HEK293 (cell line): ENCODE data around the gene AJM1.
"Not testable (repeated sequence)": the region's sequence is repeated elsewhere in the genome, so short reads cannot be mapped to it uniquely, and the experiment has no call there.

Experiments
- CTCF ChIA-PET: fragments of 350-600 bp; formaldehyde crosslinking; extraction: SDS; loops from one replicate; lab custom pipeline; 2021; ENCODE audit warnings: antibody characterized with exemption; lab: Yijun Ruan, JAX
- POLR2A ChIA-PET: fragments of 300-600 bp; formaldehyde crosslinking; extraction: SDS; loops from one replicate; lab custom pipeline; 2020; ENCODE audit warnings: antibody characterized with exemption, inconsistent platforms; lab: Yijun Ruan, JAX
- H3K27ac ChIP-seq: fragments of 200-500 bp; sonication (Bioruptor generic); 2 replicates; pipeline ENCODE4 v1.5.1; 2014; ENCODE audit warnings: low read depth, low read length, control low read depth, inconsistent platforms; ENCODE audit errors: extremely low read depth
- H3K36me3 ChIP-seq, 2 experiments: fragments of 200-500 bp in 1 of 2; sonication (Bioruptor generic) in 1 of 2; 1 replicate in 1 of 2; 2 replicates in 1 of 2; pipeline ENCODE4 v1.5.1; 2014 to 2017; ENCODE audit warnings: inconsistent platforms in 2 of 2, low read length in 2 of 2; ENCODE audit not compliant: control insufficient read depth in 2 of 2, insufficient read depth in 1 of 2
- H3K4me1 ChIP-seq: fragments of 200-500 bp; sonication (Bioruptor generic); 2 replicates; pipeline ENCODE4 v1.5.1; 2014; ENCODE audit warnings: mild to moderate bottlenecking, low read length, inconsistent platforms; ENCODE audit not compliant: control insufficient read depth, insufficient read depth
- H3K4me3 ChIP-seq: 2 replicates; pipeline ENCODE4 v1.5.1; 2011; ENCODE audit warnings: low read depth, mild to moderate bottlenecking, control low read depth, low read length, moderate library complexity
- H3K9me3 ChIP-seq: fragments of 200-500 bp; sonication (Bioruptor generic); 2 replicates; pipeline ENCODE4 v1.5.1; 2014; ENCODE audit warnings: low read depth, low read length, inconsistent platforms; ENCODE audit not compliant: control insufficient read depth, insufficient read depth
- MZF1 ChIP-seq: fragments of 450-650 bp; formaldehyde crosslinking; IDR thresholded peaks from 2 replicates; pipeline ENCODE4 v1.5.1; 2017; ENCODE audit warnings: missing biosample characterization, missing genetic modification characterization, borderline replicate concordance
- REPIN1 ChIP-seq: fragments of 450-650 bp; formaldehyde crosslinking; IDR thresholded peaks from 2 replicates; pipeline ENCODE4 v1.5.1; 2017; ENCODE audit warnings: missing biosample characterization, missing genetic modification characterization, low read depth
- SCRT1 ChIP-seq: fragments of 450-650 bp; formaldehyde crosslinking; IDR thresholded peaks from 2 replicates; pipeline ENCODE4 v1.5.1; 2016; ENCODE audit warnings: missing biosample characterization, missing genetic modification characterization, borderline replicate concordance
- SCRT2 ChIP-seq: fragments of 450-650 bp; formaldehyde crosslinking; IDR thresholded peaks from 2 replicates; pipeline ENCODE4 v1.5.1; 2016; ENCODE audit warnings: missing biosample characterization, missing genetic modification characterization
- YY2 ChIP-seq: fragments of 450-650 bp; formaldehyde crosslinking; IDR thresholded peaks from 2 replicates; pipeline ENCODE4 v1.5.1; 2016; ENCODE audit warnings: missing biosample characterization, missing genetic modification characterization
- ZFP69B ChIP-seq: fragments of 450-650 bp; formaldehyde crosslinking; IDR thresholded peaks from 2 replicates; pipeline ENCODE4 v1.5.1; 2016; ENCODE audit warnings: missing biosample characterization, missing genetic modification characterization
- ZNF112 ChIP-seq: fragments of 450-650 bp; formaldehyde crosslinking; IDR thresholded peaks from 2 replicates; pipeline ENCODE4 v1.5.0; 2017; ENCODE audit warnings: missing biosample characterization, missing genetic modification characterization
- ZNF146 ChIP-seq: fragments of 450-650 bp; formaldehyde crosslinking; IDR thresholded peaks from 2 replicates; pipeline ENCODE4 v1.5.1; 2016; ENCODE audit warnings: missing biosample characterization, missing genetic modification characterization
- ZNF169 ChIP-seq: fragments of 450-650 bp; formaldehyde crosslinking; IDR thresholded peaks from 2 replicates; pipeline ENCODE4 v1.5.1; 2016; ENCODE audit warnings: missing biosample characterization, missing genetic modification characterization
- ZNF23 ChIP-seq: fragments of 450-650 bp; formaldehyde crosslinking; IDR thresholded peaks from 2 replicates; pipeline ENCODE4 v1.5.1; 2016; ENCODE audit warnings: missing biosample characterization, missing genetic modification characterization, borderline replicate concordance
- ZNF248 ChIP-seq: fragments of 450-650 bp; formaldehyde crosslinking; IDR thresholded peaks from 2 replicates; pipeline ENCODE4 v1.5.1; 2017; ENCODE audit warnings: missing biosample characterization, missing genetic modification characterization
- ZNF302 ChIP-seq: fragments of 450-650 bp; formaldehyde crosslinking; IDR thresholded peaks from 2 replicates; pipeline ENCODE4 v1.5.1; 2016; ENCODE audit warnings: missing biosample characterization, missing genetic modification characterization, low read depth
- ZNF404 ChIP-seq: fragments of 450-650 bp; formaldehyde crosslinking; IDR thresholded peaks from 2 replicates; pipeline ENCODE4 v1.5.1; 2017; ENCODE audit warnings: missing biosample characterization, missing genetic modification characterization
- ZNF529 ChIP-seq: fragments of 450-650 bp; formaldehyde crosslinking; IDR thresholded peaks from 2 replicates; pipeline ENCODE4 v1.5.1; 2017; ENCODE audit warnings: missing genetic modification characterization, missing biosample characterization; ENCODE audit not compliant: insufficient replicate concordance
- ZNF621 ChIP-seq: fragments of 450-650 bp; formaldehyde crosslinking; IDR thresholded peaks from 2 replicates; pipeline ENCODE4 v1.5.1; 2017; ENCODE audit warnings: missing biosample characterization, missing genetic modification characterization
- ZNF623 ChIP-seq: fragments of 450-650 bp; formaldehyde crosslinking; IDR thresholded peaks from 2 replicates; pipeline ENCODE4 v1.5.1; 2016; ENCODE audit warnings: missing biosample characterization, missing genetic modification characterization
- ZNF626 ChIP-seq: fragments of 450-650 bp; sonication (Bioruptor Pico); formaldehyde crosslinking; IDR thresholded peaks from 2 replicates; pipeline ENCODE4 v1.5.1; 2018; ENCODE audit warnings: missing biosample characterization, missing genetic modification characterization, inconsistent platforms
- ZNF658 ChIP-seq: fragments of 450-650 bp; formaldehyde crosslinking; IDR thresholded peaks from 2 replicates; pipeline ENCODE4; 2016; ENCODE audit warnings: missing biosample characterization, missing genetic modification characterization
- ZNF670 ChIP-seq: fragments of 450-650 bp; formaldehyde crosslinking; IDR thresholded peaks from 2 replicates; pipeline ENCODE4 v1.5.1; 2016; ENCODE audit warnings: missing biosample characterization, missing genetic modification characterization, low read depth
- ZSCAN30 ChIP-seq: fragments of 450-650 bp; IDR thresholded peaks from 2 replicates; pipeline ENCODE4 v1.5.1; 2018; ENCODE audit warnings: missing biosample characterization, mild to moderate bottlenecking, missing genetic modification characterization, moderate library complexity
- TF ChIP-seq, protein P1 (sequence below): fragments of 450-650 bp; IDR thresholded peaks from 2 replicates; pipeline ENCODE4 v1.5.1; 2018; ENCODE audit warnings: missing biosample characterization, mild to moderate bottlenecking, missing genetic modification characterization
- TF ChIP-seq, protein P2 (sequence below): fragments of 450-650 bp; formaldehyde crosslinking; IDR thresholded peaks from 2 replicates; pipeline ENCODE4 v1.5.1; 2016; ENCODE audit warnings: missing biosample characterization, missing genetic modification characterization

The AJM1 gene

DNA sequence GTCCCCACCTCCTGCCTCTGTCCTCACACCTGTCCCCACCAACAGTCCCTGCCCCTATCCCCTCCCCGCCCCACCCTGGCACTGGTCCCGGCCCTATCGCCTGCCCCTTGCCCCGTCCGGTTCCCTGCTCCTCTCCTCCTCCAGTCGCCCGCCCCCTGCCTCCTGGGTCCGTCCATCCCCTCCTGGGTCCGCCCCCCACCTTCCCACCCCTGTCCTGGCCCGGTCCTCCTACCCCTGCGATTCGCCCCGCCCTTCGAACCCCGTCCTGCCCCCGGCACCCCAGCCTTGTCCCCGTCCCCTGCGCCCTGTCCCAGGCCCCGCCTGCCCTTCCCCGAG, 23.5 kb downstream of the AJM1 start:
- Histone ChIP-seq H3K27ac (peak overlapping the region; percentile 74), H3K4me3 (peak overlapping the region; percentile 87), H3K36me3 (peaks cover 0 to 43% of the 10 kb centered on the region in 2 experiments; a peak in 2 of 3 replicates), H3K9me3 (no peaks in the 10 kb centered on the region), H3K4me1 (no peaks in the 10 kb centered on the region)
- TF ChIP-seq ZNF529 (no peak), ZSCAN30 (tag by site-specific recombination) (no peak), MZF1 (tag by site-specific recombination) (no peak), ZNF621 (tag by site-specific recombination) (no peak), ZNF626 (tag by site-specific recombination) (no peak), ZNF404 (tag by site-specific recombination) (no peak), ZNF302 (tag by site-specific recombination) (no peak), ZNF623 (tag by site-specific recombination) (no peak), ZNF670 (no peak), YY2 (no peak), ZNF169 (no peak), ZNF112 (tag by site-specific recombination) (no peak), ZNF248 (tag by site-specific recombination) (no peak), ZNF658 (tag by site-specific recombination) (no peak)
- TF ChIP-seq, protein P1, sequence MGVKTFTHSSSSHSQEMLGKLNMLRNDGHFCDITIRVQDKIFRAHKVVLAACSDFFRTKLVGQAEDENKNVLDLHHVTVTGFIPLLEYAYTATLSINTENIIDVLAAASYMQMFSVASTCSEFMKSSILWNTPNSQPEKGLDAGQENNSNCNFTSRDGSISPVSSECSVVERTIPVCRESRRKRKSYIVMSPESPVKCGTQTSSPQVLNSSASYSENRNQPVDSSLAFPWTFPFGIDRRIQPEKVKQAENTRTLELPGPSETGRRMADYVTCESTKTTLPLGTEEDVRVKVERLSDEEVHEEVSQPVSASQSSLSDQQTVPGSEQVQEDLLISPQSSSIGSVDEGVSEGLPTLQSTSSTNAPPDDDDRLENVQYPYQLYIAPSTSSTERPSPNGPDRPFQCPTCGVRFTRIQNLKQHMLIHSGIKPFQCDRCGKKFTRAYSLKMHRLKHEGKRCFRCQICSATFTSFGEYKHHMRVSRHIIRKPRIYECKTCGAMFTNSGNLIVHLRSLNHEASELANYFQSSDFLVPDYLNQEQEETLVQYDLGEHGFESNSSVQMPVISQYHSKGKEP (tag by site-specific recombination): no peak
- TF ChIP-seq, protein P2, sequence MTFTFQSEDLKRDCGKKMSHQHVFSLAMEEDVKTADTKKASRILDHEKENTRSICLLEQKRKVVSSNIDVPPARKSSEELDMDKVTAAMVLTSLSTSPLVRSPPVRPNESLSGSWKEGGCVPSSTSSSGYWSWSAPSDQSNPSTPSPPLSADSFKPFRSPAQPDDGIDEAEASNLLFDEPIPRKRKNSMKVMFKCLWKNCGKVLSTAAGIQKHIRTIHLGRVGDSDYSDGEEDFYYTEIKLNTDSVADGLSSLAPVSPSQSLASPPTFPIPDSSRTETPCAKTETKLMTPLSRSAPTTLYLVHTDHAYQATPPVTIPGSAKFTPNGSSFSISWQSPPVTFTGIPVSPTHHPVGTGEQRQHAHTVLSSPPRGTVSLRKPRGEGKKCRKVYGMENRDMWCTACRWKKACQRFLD (tag by site-specific recombination): no peak
- ChIA-PET POLR2A (interaction anchor here (0.7 to 3.4 kb wide), 7 partner anchors 9 to 112 kb away, joined by 3 to 15 read pairs (median 5); partner anchors contain the start of gene TRAF2), CTCF (no interaction called here)

DNA sequence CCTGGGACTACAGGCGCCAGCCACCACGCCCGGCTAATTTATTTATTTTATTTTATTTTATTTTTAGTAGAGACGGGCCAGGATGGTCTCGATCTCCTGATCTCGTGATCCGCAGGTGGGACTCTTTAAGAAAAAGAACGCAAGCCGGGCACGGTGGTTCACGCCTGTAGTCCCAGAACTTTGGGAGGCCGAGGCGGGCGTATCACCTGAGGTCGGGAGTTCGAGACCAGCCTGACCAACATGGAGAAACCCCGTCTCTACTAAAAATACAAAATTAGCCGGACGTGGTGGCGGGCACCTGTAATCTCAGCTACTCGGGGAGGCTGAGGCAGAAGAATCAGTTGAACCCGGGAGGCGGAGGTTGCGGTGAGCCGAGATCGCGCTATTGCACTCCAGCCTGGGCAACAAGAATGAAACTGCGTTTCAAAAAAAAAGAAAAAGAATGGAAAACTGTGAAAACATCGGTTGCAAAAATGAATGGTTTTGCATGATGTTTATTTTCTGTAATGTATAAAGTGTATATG, 24.7 kb downstream of the AJM1 start:
- H3K4me3 ChIP-seq, CTCF ChIA-PET, H3K9me3 ChIP-seq: not testable (repeated sequence)
- POLR2A ChIA-PET: interaction anchor here (0.7 to 3.4 kb wide), 2 partner anchors 19 to 127 kb away, joined by 4 to 15 read pairs; partner anchors contain the start of gene TRAF2
- TF ChIP-seq SCRT2 (tag by site-specific recombination) (peak; percentile 65), SCRT1 (peak; percentile 45; the same call in 1 of the 2 replicates)
- TF ChIP-seq, all 188 proteins: peak for 2; not testable (repeated sequence) for 186
- not testable (repeated sequence) for H3K27ac ChIP-seq, H3K4me1 ChIP-seq
- H3K36me3 ChIP-seq: peaks cover 0 to 31% of the 10 kb centered on the region in 2 experiments; a peak in 2 of 3 replicates

DNA sequence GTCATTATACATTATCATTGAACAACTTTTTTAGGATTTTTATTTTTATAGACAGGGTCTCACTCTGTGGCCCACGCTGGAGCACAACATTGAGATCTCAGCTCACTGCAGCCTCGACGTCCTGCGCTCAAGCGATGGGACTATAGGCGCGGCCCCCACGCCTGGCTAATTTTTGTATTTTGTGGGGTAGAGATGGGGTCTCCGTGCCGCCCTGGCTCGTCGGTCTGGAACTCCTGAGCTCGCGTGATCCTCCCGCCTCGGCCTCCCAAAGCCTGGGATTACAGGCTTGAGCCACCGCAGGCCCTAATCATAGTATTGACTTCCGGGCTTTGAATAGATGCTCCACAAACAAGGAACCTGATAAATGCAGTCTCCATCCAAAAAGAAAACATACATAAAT, 25.2 kb downstream of the AJM1 start:
- Histone ChIP-seq H3K27ac (no peak overlapping the region), H3K4me3 (no peak overlapping the region), H3K9me3 (no peaks in the 10 kb centered on the region), H3K36me3 (peaks cover 0 to 25% of the 10 kb centered on the region in 2 experiments; a peak in 2 of 3 replicates), H3K4me1 (no peaks in the 10 kb centered on the region)
- CTCF ChIA-PET: no interaction called here
- TF ChIP-seq ZNF146 (tag by site-specific recombination) (no peak), REPIN1 (tag by site-specific recombination) (no peak), ZFP69B (tag by site-specific recombination) (no peak), ZNF626 (tag by site-specific recombination) (no peak), ZNF23 (tag by site-specific recombination) (no peak)
- POLR2A ChIA-PET: interaction anchor here (3.4 kb wide), 1 partner anchor 18 kb away, joined by 15 read pairs; the partner anchor contains the start of gene TRAF2
